Activated CD4-positive, CD25-positive, alpha-beta regulatory T cell treated with anti-CD3 and anti-CD28 coated beads, Interleukin-2, amount 50 U/mL, for 16 hours (primary cell): ENCODE data around the gene CHCHD6.

Experiments used
- DNase-seq: peaks from one replicate; pipeline ENCODE4 v3.0.0-alpha.2; 2020; ENCODE audit warnings: low read depth, low spot score

Gene CHCHD6

GRCh38 chr3:126991366-126992200 is 287.5 kb downstream of the CHCHD6 start:
- DNase-seq: no peak

DNA sequence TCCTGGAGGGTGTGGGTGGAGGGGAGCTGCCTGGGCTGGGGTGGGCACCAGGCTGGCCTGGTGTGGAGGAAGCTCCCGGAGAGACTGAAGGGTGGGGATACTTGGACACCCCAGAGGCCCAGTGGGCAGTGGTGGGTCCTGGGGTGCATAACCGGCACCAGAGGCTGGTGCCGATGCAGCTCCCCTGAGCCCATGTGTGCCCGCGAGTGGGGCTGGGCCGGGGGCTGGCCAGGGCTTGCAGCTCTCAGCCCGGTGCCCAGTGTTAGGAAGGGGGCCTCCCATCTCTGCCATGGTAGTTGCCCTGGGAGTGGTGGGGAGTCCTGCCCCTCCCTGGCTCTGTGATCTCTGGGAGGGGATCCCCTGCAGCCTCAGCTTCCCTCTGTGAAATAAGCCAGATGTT is 288.2 kb downstream of the CHCHD6 start:
- DNase-seq: no peak

DNA sequence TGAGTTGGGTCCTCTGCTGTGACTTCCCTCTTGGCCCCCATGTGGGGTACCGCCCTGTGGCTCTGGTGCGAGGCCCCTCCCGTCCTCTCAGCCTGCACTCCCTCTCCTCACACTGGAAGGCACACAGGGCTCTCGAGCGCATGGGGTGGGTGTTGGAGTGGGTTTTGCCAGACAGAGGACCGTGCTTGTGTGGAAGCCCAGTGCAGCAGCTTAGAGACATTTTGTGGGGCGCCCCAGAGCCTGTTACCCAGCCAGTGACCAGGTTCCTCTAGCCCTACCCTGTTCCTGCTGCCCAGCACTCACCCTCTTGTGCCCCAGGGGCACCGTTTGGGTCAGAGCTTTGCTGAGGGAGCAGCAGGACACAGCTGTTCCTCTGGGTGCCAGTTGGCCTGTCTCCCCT is 288.7 kb downstream of the CHCHD6 start:
- no peak for DNase-seq

- DNase-seq: no peak
Measured at GRCh38 chr3:126993436-126993835, 289.4 kb downstream of the CHCHD6 start.

DNA sequence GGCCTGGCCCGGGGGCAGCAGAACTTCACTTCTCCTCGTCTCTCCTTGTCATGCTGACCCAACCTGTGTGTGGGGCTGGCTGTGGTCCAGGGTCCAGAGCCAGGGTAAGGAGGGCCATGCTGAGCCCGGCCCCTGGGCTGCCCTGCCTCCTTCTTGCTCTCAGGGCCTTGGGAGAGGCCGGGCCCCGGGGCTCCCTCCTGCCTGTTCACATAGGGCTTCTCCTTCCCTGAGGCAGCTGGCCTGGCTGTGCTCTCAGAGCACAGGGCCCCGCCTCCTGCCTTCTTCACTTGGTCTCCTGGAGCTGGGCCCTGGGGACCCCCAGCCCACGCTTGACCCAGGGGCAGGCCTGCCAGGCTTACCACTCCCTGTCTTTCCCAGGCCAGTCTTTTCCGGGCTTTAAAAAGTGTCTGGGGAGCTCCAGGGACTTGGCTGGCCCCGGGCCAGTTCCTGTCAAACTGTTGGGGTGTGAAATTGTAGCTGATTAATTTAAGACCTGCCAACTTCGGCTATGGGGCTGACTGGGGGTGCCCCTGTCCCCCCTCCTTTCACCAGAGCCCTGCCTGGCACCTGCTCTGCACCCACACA is 290.7 kb downstream of the CHCHD6 start:
- no peak for DNase-seq

- no peak for DNase-seq
Measured at GRCh38 chr3:126995254-126995780, 291.3 kb downstream of the CHCHD6 start.

GRCh38 chr3:126995926-126996512 is 292.0 kb downstream of the CHCHD6 start:
- no peak for DNase-seq

GRCh38 chr3:126996905-126997304 is 292.9 kb downstream of the CHCHD6 start:
- no peak for DNase-seq

- no peak for DNase-seq
Measured at GRCh38 chr3:126997455-126998038, 293.5 kb downstream of the CHCHD6 start.

- DNase-seq: no peak
Measured at GRCh38 chr3:126998320-126998719, 294.3 kb downstream of the CHCHD6 start.

DNA sequence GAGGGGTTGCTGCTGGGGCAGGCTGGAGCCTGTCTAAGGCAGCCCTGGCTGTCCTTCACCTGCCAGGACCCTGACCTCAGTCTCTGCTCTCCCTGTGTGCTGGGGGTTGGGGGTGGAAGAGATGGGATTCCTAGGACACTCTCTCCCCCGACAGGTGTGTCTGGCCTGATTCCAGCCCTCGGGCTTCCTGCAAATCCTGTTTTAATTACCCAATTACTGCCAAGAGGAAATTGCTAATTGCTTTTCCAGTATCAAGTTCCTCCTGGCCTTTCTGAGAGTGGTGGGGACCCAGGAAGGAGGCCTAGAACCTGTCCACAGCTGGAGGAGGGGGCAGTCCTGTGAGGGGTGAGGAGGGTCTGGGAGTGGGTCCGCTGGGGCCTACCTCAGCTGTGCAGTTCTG is 294.7 kb downstream of the CHCHD6 start:
- no peak for DNase-seq

GRCh38 chr3:126999383-126999782 is 295.3 kb downstream of the CHCHD6 start:
- no peak for DNase-seq

GRCh38 chr3:127000119-127000518 is 296.1 kb downstream of the CHCHD6 start:
- DNase-seq: no peak

DNA sequence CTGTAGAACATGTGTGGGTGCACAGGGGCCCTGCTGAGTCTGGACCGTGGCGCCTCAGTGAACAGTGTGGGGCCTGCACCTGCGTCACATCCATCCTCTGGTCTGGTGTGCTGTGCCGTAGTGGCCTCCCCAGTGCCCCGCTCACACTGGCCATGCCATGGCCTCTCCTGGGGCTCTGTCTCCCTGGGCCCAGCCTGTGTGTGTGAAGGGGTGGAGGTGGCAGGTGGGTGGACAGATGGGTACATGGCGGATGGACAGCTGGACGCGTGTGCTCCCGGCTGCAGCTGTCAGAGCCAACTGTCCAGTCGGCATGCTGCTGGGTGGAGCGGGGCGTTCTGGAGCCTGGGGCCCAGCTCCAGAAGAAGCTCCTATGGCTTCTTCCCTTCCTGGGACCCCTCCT is 296.7 kb downstream of the CHCHD6 start:
- no peak for DNase-seq

GRCh38 chr3:127001486-127002194 is 297.6 kb downstream of the CHCHD6 start:
- DNase-seq: no peak

DNA sequence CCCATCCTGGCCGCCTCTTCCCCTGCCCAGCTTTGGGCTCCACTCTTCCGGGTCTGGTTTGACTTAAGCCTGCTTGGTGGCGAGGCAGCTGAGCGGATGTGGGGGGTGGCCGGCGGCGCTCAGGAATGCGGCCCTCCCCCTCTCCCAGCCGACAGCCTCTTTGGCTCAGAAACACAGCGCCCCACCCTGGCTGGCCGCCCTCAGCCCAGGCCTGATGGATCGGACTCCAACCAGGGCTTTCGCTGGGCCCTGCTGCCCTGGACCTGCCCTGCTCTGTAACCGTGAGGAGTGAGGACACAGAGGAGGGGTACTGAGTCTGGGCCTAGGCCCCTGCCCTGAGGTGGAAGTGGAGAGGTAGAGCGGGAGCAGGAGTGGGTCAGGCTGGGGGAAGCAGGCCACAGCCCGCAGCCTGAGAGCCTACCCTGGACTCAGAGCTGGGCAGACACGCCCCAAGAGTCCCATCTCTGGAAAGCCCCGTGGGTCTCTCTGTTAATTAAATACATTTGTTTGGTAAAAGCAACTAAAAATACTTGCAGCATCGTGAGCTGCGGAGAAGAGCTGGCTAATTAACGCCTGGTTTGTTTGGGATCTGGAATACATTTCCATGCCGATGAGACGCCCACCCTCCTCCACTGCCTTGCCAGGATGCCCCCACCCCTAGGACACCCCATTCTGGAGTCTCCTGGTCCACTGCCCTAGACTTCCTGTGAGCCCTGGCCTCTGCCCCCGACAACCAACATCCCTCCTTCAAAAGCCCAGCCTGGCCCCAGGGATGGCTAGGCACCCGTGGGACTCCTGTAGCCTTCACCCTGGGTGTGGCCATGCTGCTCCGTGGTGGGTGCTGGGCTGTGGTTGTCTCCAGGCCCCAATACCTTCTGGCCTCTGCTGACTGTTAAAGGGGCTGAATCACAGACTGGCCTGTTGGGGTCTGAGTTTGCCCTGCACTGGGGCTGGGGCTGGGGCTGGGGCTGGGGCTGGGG is 298.4 kb downstream of the CHCHD6 start:
- no peak for DNase-seq

DNA sequence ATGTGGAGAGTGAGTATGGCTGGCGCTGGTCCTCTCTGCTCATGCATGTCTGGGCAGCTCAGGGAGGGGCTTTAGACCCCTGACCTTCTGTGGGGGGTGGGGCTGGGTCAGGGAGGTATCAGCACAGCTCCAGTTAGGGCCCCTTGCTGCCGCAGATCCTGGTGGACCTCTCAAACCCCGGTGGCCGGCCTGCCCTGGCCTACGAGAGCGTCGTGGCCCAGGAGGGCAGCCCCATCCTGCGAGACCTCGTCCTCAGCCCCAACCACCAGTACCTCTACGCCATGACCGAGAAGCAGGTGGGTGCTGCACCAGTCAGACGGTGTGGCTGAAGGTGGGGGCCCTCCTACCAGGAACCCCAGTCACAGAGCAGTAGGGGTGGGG is 299.1 kb downstream of the CHCHD6 start:
- DNase-seq: no peak

DNA sequence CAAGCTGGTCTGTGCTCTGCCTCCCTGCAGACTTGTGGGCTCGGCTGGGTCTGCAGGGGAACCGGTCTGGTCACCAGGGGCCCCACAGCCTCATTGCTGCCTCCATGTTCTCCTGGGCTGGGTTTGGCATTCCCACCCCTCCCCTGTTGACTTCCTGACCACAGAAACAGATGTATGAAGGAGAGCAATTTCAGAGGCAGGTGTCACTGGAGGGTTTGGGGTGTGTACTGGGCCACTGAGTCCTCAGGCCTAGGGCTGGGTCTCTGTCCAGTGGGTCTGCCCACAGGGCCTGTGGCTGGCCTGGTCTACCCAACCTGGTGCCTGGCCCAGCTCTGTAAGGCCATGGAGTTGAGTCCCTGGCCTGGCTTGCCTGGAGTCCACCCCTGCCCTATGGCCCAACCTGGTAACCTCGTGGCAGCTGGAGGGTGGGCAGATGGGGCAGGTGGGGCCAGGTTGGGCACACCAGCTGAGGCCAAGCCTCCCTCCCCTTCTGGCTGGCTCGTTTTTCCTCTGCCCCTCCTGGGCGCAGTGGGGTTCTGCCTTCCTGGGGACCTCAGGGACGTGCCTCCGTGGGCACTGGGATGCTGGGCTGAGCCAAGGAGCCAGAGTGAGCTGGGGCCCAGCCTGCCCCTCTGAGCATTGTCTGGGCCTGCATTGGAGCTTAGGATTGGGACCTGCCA is 299.7 kb downstream of the CHCHD6 start:
- no peak for DNase-seq

DNA sequence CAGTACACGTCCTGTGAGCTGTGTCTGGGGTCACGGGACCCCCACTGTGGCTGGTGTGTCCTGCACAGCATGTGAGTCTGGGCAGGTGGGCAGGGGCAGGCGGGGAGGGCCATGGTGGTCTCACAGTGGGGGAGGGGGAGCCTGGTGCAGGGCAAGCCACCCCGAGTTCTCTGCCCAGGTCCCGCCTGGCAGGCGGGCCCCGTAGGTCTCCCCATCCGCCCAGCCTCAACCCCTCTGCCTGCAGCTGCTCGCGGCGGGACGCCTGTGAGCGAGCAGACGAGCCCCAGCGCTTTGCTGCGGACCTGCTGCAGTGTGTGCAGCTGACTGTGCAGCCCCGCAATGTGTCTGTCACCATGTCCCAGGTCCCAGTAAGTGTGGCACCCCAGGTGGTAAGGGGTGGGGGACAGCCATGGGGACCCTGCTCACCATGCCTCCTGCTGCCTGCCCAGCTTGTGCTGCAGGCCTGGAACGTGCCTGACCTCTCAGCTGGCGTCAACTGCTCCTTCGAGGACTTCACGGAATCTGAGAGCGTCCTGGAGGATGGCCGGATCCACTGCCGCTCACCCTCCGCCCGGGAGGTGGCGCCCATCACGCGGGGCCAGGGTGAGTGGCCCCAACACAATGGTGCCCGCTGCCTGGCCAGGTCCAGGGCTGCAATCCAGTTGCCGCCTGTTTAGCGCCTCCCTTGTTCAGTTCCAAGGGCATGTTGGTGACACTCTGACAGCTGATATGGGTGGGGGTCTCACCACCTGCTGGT is 300.8 kb downstream of the CHCHD6 start:
- no peak for DNase-seq
